ENCODE measurements around the gene SUN5.

DNA sequence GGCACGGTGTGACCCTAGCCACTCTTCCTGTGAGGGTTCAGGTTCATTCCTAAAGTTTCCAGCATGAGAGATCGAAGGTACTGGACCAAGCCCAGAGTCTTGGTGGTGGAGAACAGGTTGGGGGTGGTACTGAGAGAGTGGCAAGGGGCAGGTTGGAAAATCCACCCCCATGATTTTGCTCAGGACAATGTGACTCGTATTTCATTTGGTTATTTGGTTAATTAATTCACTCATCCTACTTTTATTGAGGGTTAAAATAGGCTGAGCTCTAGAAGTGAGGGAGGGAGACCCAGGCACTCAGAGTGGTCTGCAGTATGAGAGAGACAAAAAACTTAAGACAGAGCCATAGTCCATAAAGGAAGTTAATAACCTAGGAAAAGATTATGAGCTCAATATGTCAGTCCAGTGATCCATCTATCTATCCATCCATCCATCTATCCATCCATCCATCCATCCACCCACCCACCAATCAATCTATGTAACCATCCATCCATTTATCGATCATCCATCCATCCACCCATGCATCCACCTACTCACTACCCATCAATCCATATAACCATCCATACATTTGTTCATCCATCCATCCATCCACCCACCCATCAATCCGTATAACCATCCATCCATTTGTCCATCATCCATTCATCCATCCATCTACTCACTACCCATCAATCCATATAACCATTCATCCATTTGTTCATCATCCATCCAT lies 20.5 kb upstream of the SUN5 start:
- TF ChIP-seq, protein P1, sequence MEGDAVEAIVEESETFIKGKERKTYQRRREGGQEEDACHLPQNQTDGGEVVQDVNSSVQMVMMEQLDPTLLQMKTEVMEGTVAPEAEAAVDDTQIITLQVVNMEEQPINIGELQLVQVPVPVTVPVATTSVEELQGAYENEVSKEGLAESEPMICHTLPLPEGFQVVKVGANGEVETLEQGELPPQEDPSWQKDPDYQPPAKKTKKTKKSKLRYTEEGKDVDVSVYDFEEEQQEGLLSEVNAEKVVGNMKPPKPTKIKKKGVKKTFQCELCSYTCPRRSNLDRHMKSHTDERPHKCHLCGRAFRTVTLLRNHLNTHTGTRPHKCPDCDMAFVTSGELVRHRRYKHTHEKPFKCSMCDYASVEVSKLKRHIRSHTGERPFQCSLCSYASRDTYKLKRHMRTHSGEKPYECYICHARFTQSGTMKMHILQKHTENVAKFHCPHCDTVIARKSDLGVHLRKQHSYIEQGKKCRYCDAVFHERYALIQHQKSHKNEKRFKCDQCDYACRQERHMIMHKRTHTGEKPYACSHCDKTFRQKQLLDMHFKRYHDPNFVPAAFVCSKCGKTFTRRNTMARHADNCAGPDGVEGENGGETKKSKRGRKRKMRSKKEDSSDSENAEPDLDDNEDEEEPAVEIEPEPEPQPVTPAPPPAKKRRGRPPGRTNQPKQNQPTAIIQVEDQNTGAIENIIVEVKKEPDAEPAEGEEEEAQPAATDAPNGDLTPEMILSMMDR (IDR thresholded peaks at IDR 0.05), result no peak
- TF ChIP-seq POLR2A (IDR thresholded peaks at IDR 0.05), result no peak

Data from uterus (tissue), 2 donors.